Activated CD8-positive, alpha-beta memory T cell treated with anti-CD3 and anti-CD28 coated beads, Interleukin-2, amount 50 U/mL, for 48 hours (primary cell): ENCODE results near the gene PSMB3.
"Not testable (repeated sequence)": the region's sequence is repeated elsewhere in the genome, so short reads cannot be mapped to it uniquely, and the experiment has no call there.

ENCODE experiments used
- DNase-seq: peaks from one replicate; pipeline ENCODE4 v3.0.0-alpha.2; 2020

Gene PSMB3

DNA sequence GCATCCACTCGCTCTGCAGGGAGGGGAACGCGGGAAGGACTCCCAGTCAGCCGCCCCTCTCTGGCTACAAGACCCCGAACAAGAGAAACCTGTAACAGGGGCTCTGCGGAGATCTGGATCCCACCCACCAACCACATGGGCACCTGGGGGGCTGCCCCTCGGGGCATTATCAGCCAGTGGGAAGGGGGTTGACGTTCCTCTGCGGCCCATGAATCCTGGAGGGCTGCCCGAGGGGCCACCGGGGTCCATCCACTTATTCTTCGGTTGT is 2.6 kb upstream of the PSMB3 start:
- DNase-seq: no peak

DNA sequence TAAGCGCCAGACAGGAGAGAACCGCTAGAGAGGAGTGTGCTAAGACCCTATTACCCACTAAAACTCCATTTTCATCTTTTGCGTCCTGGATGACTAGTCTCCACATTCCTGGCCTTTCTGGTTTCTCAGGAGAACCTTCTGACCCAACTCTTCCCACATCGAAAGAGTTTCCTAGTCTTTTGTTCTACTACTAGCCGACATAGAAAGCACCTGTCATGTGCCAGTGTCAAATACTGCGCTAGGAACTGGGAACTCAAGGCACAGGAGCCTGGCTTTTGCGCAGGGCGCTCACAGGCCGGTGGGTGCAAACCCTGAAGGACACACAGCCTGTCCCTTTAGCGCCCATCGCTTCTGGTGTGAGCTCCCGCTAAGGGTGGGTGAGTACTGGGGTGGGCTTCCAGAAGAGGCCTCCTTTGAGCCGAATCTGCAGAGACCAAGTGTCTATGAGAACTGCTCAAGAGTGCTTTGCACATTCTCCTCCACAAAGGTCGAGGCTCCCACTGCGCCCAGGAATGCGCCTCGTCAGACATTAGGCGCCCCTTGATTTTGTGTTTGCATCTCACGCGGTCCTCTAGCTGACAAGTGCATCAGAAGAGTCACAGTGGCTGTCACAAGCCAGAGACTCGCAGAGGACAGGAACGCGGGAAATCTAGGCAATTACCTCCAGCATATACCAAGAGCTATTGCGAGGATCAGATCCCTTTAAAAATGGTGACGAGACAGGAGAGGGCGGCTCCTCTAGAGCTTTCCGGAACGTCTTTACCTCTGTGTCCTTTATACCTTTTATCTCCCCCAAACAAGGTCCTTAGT is 2.0 kb upstream of the PSMB3 start:
- no peak for DNase-seq

DNA sequence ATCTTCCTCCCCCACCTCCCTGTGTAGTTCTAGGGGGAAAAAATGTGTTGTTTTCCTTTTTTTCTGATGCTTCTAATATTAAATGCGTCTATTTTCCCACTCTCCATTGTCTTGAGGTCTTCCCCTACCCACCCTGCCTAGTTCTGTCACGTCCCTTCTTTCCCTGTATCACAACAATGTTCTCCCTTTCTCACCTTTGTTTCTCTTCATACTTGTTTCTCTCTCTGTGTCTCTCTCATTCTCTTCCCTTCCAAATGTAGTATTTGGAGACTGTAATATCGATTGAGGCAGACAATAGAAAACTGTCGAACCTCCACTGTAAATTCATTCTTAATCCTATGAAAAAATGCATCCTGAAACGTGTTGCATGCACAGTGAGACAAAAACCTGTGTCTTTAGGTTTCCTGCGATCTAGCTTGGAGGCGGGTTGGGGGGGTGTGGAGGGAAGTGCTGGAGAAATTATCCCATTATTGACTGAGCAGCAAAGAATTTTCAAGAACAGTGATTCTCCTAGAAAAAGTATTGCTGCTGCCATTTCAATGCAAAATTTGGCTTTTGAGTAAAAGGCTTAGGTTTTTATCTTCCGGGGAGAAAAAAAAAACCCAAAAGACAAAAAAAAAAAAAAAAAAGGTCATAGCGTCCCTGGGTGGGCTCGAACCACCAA is 1.3 kb upstream of the PSMB3 start:
- no peak for DNase-seq

DNA sequence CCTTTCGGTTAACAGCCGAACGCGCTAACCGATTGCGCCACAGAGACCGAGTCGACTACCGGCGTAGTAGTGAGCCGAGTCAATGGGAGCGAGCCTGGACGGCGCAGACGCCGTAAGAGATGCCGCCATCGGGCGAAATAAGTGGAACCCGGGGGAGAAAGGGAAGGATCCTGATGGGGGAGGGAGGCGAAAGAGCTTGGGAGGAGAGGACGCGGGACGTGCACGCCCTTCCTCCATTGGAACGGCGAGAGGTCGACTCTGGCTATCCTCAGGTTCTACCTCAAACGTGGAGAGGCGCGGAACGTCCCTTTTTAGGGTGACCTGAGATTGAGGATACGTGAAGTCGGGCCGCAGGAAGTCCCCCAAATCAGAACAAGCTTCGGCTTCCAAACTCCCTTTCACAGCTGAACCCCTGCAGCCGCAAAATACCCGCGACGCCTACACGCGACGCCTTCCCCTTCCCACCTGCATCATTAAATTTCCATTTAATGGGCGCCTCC is 683 bp upstream of the PSMB3 start:
- peak; percentile 100 for DNase-seq

DNA sequence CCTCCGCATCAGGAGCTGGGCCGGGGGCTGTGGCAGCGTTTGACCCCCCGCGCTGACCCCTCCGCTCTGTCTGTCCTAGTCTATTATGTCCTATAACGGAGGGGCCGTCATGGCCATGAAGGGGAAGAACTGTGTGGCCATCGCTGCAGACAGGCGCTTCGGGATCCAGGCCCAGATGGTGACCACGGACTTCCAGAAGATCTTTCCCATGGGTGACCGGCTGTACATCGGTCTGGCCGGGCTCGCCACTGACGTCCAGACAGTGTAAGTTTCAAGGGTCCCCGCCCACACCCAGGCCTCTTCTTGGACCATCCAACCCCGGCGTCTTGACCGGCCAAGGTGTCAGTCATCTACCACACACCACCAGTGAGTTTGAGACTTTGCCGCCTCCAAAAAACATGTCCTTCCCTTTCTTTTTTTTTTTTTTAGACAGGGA is 548 bp downstream of the PSMB3 start:
- DNase-seq: no peak

DNA sequence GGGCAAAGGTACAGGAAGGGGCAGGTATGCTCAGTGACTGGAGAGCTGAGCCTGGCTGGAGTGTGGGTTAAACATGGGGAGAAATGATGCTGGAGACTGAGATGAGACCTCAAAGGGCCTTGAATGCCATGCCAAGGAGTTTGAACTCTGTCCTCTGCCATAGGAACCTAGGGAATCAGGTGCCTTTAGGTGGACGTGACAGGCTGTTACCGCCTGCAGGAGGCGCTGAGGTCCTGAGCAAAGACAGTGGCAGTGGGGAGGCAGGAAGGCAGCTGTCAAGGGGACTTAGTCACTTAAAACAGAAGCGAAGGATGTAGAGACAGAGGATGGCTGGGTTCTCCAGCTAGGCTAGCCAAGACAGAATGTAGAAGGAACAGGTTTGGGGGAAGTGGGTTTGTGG is 9.1 kb downstream of the PSMB3 start:
- DNase-seq: no peak

DNA sequence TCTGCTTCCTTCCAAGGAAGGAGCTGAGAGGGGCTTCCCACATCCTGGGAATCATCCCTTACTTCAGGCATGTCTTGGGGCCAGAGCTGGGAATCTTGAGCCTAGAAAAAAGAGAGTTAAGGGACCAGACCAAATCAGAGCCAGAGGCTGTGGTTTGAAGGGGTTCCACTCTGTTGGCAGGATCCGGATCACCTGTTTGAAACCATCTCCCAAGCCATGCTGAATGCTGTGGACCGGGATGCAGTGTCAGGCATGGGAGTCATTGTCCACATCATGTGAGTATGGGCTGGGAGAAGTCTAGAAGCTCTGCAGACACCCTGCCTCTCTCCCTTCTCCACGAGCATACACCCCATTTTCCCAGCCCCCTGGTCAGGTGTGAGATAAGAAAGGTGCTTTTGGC is 9.7 kb downstream of the PSMB3 start:
- no peak for DNase-seq

DNA sequence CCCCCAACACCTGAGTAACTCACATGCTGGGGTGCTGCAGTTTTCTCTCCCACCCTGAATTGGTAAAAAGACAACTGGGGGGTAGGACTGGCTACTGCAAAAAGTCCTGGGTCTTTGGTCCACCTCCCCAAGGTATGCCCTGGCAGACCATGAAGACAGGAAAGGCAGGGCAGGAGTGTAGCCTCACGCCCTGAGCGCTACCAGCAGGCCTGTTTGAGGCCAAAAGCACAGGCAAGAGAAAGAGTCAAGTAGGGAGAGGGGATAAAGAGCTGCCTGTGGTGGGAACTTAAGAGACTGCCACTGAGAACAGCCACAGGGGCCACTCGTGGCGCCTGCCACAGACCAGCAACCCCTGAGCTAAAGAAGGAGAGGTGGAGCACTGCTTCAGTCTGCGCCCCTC is 13.8 kb downstream of the PSMB3 start:
- no peak for DNase-seq

DNA sequence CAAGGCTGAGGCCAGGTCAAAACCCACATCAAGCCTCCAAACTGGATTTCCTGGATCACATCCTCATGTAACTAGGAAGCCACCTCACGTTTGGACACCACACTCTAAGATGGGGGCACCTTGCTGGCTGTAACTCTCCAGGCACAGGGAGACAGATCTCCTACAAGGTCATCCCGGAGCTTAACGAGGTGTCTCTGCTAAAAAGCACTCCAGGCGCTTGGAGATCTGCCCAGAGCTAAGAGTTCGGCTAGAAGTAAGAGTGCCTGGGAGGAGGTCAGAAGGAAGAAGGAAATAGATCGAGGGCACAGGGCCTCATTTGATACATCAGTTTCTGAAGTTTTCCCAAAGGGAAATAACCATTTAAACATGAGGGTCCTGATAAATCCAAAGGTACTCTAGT is 15.9 kb downstream of the PSMB3 start:
- no peak for DNase-seq

DNA sequence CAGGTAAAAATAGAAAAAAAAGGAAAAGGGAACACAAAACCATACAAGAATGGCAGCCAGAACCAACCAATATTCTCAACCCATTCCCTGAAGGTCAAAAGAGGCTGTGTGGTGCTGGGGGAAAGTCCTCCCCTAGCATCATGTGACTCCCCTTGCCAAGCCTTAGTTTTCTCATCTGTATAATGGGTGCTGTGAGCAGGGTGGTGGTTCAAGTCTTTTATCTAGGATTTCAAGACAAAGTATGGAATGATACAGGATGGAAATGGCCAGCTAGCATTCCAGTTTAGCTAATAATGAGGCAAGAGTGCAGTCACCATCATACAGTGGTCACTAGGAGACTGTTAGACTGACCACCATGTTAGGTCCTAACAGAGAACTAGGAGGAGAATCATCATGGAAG is 20.7 kb downstream of the PSMB3 start:
- DNase-seq: no peak

DNA sequence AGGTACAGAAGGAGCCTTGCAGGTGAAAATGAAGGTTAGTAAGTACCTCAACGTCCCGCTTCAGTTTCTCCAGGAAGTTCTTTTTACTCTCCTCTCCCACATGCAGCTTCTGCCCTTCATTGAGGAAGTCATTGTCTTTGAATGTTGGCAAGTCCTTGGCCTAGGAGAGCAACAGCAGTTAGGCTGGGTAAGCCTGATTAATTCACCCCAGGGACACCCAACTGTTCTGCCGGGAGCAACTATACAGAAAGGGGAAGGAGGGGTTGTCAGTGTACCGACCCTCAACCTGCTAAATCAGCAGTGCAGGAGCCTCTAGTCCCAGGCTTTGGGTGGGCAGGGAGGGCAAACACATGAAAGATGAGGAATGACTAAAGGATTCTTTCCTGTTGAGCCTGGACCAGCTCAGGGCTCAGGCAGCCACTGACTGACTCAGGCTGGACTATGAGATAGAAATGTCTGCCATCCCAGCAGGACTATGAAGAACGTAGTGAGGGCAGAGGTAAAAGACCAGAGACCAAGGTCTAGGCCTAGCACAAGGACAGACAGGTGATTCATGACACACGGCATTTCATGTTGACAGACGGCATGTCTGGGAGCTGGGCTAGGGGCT is 25.2 kb downstream of the PSMB3 start:
- DNase-seq: no peak

DNA sequence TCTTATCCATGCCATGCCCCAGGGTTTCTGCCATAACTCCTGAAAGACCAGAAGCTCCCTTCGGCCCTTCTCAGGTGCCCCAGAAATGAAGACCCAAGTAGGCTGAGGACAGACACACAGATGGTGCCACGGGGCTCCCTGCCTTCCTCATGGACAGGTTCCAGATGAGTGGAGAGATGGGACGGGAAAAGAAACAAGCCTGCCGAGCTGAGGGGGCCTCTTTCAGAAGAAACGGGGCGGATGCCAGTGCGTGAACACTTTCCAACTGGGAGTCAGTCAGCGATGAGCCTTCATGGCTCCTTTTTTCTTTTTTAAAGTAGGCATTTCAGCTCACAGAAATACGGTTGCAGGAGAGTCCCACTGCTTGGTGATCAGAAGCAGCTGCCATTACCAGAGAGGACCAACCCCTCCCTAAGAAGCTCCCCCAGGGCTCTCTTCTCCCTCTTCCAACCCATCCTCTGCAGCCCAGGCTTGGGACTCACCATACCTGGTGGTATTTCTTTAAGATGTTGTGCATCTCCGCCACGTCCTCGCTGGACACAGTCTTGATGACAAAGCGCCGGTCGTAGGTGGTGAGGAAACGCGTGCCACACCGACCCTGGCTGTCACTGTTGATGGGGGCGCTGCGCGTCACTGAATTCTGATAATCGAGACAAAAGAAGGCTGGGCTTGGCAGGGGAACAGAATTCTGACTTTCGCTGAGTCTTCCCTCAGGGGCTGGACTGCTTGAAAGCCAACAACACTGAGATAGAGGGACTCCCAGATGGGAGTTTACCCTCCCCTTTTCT is 27.6 kb downstream of the PSMB3 start:
- no peak for DNase-seq

DNA sequence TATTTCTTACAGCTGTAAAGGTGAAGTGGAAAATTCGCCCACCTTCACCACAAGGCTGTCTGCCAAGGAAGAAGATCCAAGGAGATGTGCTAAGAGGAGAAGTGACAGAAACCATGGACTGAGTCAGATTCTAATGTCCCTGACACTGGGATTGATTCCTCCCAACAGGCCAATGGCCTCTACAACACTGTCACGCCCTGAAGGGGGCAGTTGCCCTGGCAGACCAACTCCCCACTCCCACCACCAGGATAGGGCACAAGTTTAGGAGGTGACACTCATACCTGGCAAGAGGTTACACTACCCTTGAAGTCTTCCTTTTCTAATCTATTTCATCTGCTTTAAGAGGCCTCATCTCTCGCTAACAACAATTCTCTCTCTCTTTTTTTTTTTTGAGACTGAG is 30.7 kb downstream of the PSMB3 start:
- DNase-seq: no peak

DNA sequence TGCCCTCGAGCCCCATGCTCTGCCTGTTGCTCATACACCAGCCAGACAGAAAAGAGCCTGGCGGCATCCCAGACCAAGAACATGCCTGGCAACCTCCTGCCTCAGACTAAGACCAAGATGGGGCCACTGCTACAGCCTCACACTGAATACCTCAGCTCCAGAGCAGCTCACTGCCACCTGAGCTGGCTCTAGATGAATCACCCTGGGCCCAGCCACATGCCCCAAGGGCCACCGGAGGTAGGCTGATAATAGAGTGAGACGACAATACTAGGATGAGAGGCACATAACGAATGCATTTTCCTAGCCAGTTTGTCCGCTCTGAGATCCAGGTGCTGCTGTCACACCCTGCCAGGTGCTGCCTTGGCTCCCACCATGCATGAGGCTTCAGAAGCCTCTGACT is 33.8 kb downstream of the PSMB3 start:
- no peak for DNase-seq

DNA sequence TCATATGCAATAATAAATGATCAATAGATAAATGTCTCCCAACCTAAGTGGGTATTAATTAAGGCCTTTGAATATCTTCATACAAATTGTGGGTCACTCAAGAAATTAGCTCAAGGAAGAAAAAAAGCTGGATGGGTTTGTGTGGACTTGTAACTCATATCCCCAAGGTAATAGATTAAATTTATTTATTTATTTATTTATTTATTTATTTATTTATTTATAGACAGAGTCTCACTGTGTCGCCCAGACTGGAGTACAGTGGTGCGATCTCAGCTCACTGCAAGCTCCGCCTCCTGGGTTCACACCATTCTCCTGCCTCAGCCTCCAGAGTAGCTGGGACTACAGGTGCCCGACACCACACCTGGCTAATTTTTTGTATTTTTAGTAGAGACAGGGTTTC is 35.5 kb downstream of the PSMB3 start:
- not testable (repeated sequence) for DNase-seq

DNA sequence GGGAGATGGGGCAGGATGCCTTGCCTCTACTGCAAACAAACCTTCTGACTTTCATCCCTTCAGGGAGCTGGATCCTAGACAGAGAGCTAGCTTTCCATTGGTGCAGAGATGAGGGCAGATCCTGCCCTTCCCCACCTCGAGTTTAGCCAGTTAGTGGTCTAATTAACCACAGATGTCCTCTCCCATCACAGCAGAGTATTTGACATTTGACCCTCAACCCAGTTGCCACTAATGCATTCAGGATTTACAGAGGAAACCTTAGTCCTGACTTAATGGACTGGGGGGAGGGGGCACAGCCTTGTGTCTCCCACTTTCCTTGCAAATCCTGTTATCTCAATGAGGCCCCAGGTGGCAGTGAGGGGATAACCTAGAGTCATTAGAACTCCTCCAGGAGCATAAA is 36.6 kb downstream of the PSMB3 start:
- no peak for DNase-seq

DNA sequence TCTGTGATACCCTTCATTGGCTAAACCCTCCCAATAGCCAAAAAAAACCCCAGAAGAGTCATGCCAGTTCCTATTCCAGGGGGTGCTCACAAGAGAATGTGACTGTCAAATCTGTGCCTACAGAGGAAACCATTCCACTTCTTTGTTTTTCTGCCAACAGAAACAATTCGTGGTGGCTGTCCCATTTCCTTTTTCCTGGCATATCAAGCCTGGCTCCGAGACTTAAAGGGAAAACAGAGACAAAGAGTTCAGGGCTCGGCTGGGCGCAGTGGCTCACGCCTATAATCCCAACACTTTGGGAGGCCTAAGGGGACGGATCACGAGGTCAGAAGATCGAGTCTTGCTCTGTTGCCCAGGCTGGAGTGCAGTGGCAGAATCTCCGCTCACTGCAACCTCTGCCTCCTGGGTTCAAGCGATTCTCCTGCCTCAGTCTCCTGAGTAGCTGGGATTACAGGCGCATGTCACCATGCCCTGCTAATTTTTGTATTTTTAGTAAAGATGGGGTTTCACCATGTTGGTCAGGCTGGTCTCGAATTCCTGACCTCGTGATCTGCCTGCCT is 37.7 kb downstream of the PSMB3 start:
- DNase-seq: not testable (repeated sequence)

DNA sequence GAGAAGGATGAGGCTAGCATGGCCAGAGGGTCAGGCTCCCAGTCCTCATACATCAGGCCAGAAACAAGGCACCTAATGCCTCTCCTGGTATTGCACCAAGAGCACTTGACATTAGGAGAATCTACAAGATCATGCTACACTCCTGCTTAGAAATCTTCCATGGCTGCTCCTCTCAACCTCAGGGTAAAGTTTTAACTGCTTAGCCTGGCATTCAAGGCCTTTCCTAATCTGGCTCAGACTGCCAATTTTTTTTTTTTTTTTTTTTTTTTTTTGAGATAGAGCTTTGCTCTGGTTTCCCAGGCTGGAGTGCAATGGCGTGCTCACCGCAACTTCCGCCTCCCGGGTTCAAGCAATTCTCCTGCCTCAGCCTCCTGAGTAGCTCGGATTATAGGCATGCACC is 38.6 kb downstream of the PSMB3 start:
- no peak for DNase-seq

DNA sequence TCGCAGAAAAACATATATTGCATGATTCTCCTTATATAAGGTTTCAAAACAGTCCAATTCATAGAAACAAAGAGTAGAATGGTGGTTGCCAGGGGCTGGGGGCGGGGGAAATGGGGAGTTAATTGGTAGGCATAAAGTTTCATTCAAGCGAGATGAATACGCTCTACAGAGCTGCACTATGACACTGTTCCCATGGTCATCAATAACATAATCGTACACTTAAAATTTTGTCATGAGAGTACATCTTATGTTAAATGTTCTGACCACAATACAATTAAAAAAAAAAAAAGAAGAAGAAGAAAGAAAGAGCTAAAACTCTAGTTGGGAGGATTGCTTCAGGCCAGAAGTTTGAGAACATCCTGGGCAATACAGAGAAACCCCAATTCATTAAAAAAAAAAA is 41.7 kb downstream of the PSMB3 start:
- no peak for DNase-seq

DNA sequence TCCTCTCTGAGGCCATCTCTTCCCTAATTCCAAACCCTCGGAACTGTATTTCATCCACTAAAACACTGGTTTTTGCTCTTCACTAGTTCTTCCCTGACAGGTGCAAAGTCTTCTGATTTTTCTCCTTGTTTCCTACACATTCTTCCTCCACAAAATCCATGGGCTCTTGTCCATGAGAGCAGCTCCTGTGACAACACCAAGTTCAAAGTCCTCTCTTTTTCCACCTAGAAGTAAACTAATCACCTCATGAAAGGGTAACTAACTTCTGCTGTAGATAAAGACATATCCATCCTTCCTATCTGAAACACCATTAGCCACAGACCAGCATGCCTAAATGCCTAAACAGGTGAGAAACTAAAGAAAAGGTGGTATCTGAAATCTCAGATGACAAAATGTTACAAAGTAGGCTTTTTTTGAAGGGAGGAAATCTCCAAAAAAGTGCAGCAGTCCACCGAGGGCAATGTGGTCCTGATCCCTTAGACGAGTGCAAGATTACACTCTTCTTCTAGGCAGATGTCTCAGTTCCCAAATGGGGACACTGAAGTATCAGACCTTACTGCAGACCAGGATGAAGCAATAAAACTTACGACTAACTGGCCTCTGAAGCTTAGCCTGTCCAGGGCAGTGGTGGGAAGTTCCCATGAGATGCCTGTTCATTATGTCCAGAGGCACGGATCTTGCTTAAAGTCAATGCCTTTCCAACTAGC is 44.1 kb downstream of the PSMB3 start:
- no peak for DNase-seq

DNA sequence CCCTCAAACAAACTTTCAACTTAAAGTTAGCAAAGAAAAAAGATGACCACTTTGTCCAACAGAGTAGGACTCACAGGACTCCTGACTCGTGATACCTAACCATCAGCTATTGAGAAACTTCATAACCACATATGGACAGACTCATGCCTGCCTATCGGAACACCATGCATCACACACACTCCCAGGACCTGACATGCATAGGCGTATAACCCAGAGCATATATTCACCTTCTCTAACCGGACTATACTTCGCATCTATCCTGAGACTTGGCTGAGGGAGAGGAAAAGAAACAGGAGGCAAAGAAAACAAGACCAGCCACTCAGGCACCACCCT is 44.6 kb downstream of the PSMB3 start:
- DNase-seq: no peak

DNA sequence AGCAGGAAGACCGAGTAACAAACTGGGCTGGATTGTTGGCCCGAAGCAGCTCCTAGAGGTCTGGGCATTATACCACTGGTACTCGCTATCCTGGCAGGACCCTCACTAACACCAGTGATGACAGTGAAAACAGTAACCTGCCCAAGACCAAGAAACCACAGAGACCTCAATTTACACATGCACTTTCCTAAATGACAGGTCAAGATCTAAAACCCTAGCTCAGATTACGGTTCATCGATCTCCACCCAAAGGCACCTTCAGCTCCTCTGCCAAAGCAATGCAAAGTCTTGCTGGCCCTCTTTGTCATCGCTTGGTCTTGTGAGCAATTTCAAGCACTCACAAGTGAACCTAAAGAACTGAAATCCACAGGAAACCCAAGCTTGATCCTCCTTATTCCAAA is 45.3 kb downstream of the PSMB3 start:
- DNase-seq: no peak
